22Rv1 (cell line): ENCODE results near the gene HOXD8.

Experiments
- H3K27ac ChIP-seq: fragments of 450-650 bp; 2 replicates; pipeline ENCODE4 v1.5.1; 2017
- CTCF ChIP-seq: fragments of 450-650 bp; IDR thresholded peaks from 2 replicates; pipeline ENCODE4 v1.5.1; 2017; ENCODE audit warnings: mild to moderate bottlenecking
- ZFX ChIP-seq: fragments of 450-650 bp; IDR thresholded peaks from 2 replicates; pipeline ENCODE4 v1.6.1; 2017; ENCODE audit warnings: antibody characterized with exemption, borderline replicate concordance

Gene HOXD8

GRCh38 chr2:176174824-176175708, 45.6 kb downstream of the HOXD8 start:
- TF ChIP-seq CTCF (no peak), ZFX (no peak)
- H3K27ac ChIP-seq = no peak overlapping the region

GRCh38 chr2:176175709-176176607, 46.5 kb downstream of the HOXD8 start:
- TF ChIP-seq CTCF = no peak
- TF ChIP-seq ZFX = no peak
- H3K27ac ChIP-seq = no peak overlapping the region

- TF ChIP-seq CTCF (no peak), ZFX (no peak)
Observed at GRCh38 chr2:176177580-176178037, 48.1 kb downstream of the HOXD8 start.

GRCh38 chr2:176178038-176178756, 48.7 kb downstream of the HOXD8 start:
- H3K27ac ChIP-seq = no peak overlapping the region
- TF ChIP-seq CTCF (no peak), ZFX (no peak)

More at GRCh38 chr2:176177580-176178037, 48.1 kb downstream of the HOXD8 start:
- no peak overlapping the region for H3K27ac ChIP-seq

GRCh38 chr2:176178757-176179295, 49.3 kb downstream of the HOXD8 start:
- no peak overlapping the region for H3K27ac ChIP-seq
- TF ChIP-seq CTCF (no peak), ZFX (no peak)

GRCh38 chr2:176181551-176181950, 52.0 kb downstream of the HOXD8 start:
- no peak overlapping the region for H3K27ac ChIP-seq
- TF ChIP-seq ZFX = no peak
- no peak for TF ChIP-seq CTCF
